SH-SY5Y (cell line): ENCODE results near the gene SLC24A3.

Experiments used
- GATA2 ChIP-seq: IDR thresholded peaks from 2 replicates; pipeline ENCODE4 v1.6.1; 2011; ENCODE audit warnings: mild to moderate bottlenecking, low read depth, low read length
- GATA3 ChIP-seq: IDR thresholded peaks from 2 replicates; pipeline ENCODE4 v1.6.1; 2011; ENCODE audit warnings: low read depth, mild to moderate bottlenecking, low read length, moderate library complexity

GRCh38 chr20:19771031-19771430, 558.6 kb downstream of the SLC24A3 start:
- TF ChIP-seq GATA2 (no peak), GATA3 (no peak)
